OCI-LY7 (cell line): Measurements from ENCODE around the gene CWC27. TPM values are rescaled to one million over a fixed set of nuclear protein-coding genes. Genes with fewer than 3 reads are reported as not detected.

ENCODE experiments used
- total RNA-seq, 2 experiments: library from RNA; depleted of rRNA in 1 of 2; stranded (reverse); fragments of >200 nt in 1 of 2; shearing (Covaris generic) in 1 of 2; gene quantifications; 2 replicates each; pipeline ENCODE4 v1.2.3, GENCODE V29; 2014 to 2022

Gene CWC27
- total RNA-seq, 2 experiments from 2014 or later = 15.4 to 33.1 TPM

Other genes starting within 250 kb of the CWC27 start
- not detected in 2 replicates for gene SHISAL2B, start 78.4 kb upstream of the CWC27 start, total RNA-seq (2014; rRNA removed; shearing (Covaris generic))
- gene SHISAL2B, start 78.4 kb upstream of the CWC27 start, total RNA-seq (2022) = not detected in 2 replicates
- gene SREK1IP1, start 239 bp upstream of the CWC27 start, total RNA-seq (2014; rRNA removed; shearing (Covaris generic)) = 4.8 and 9.6 TPM in 2 replicates
- 23.0 and 30.7 TPM in 2 replicates for gene SREK1IP1, start 239 bp upstream of the CWC27 start, total RNA-seq (2022)